Spleen (tissue), 13 donors: ENCODE measurements around the gene CHRND. TPM values are rescaled to one million over a fixed set of nuclear protein-coding genes. Genes with fewer than 3 reads are reported as not detected.
A peak's percentile ranks its signal among the peaks of the same experiment; 100 is the strongest.

Experiments used
- DNase-seq: peaks from one replicate; pipeline ENCODE4 v3.0.0-alpha.2; 2020
- H3K27ac ChIP-seq, 8 donors: fragments of 200-600 bp; sonication (generic) in 7 of 8; 1 replicate in 4 of 8; 2 replicates in 4 of 8; pipeline versions ENCODE4 v1.5.0 to v1.8.0; 2016 to 2021; ENCODE audit warnings: inconsistent platforms in 4 of 8, mild to moderate bottlenecking in 4 of 8, moderate library complexity in 1 of 8
- H3K27me3 ChIP-seq, 7 donors: fragments of 200-600 bp; sonication (generic) in 6 of 7; replicated peaks in 1 of 7; 1 replicate in 4 of 7; 2 replicates in 3 of 7; pipeline versions ENCODE4 v1.5.0 to v1.8.0; 2016 to 2021; ENCODE audit warnings: inconsistent platforms in 3 of 7, mild to moderate bottlenecking in 1 of 7
- H3K36me3 ChIP-seq, 6 donors: fragments of 200-600 bp; sonication (generic) in 5 of 6; 1 replicate in 4 of 6; 2 replicates in 2 of 6; pipeline versions ENCODE4 v1.5.0 to v1.8.0; 2016 to 2021; ENCODE audit warnings: inconsistent platforms in 2 of 6
- H3K4me1 ChIP-seq, 6 donors: fragments of 200-600 bp; sonication (generic) in 5 of 6; 1 replicate in 3 of 6; 2 replicates in 3 of 6; pipeline versions ENCODE4 v1.5.0 to v1.8.0; 2016 to 2021; ENCODE audit warnings: inconsistent platforms in 3 of 6
- H3K4me3 ChIP-seq, 8 donors: fragments of 200-600 bp; sonication (generic) in 7 of 8; 1 replicate in 4 of 8; 2 replicates in 4 of 8; pipeline versions ENCODE4 v1.5.0 to v1.8.0; 2016 to 2021; ENCODE audit warnings: inconsistent platforms in 4 of 8, mild to moderate bottlenecking in 4 of 8, moderate library complexity in 2 of 8
- H3K9me3 ChIP-seq, 8 donors: fragments of 200-600 bp; sonication (generic) in 7 of 8; 1 replicate in 4 of 8; 2 replicates in 4 of 8; pipeline versions ENCODE4 v1.5.0 to v1.8.0; 2016 to 2021; ENCODE audit warnings: inconsistent platforms in 4 of 8
- POLR2A ChIP-seq, 3 donors: fragments of 450-650 bp; IDR thresholded peaks; one replicate each; pipeline ENCODE4 v1.5.1; 2017; ENCODE audit warnings: antibody characterized with exemption in 3 of 3, mild to moderate bottlenecking in 1 of 3
- POLR2AphosphoS5 ChIP-seq, 3 donors: sonication (generic); formaldehyde crosslinking; IDR thresholded peaks; one replicate each; pipeline ENCODE4 v1.5.1; 2017; ENCODE audit warnings: antibody characterized with exemption in 3 of 3
- WGBS, 5 donors: extraction: QIAGEN DNeasy Blood & Tissue Kit in 3 of 5; methylation state at CpG; one replicate each; pipeline versions ENCODE4 v1.1.5 to v1.1.7; 2013 to 2018; 5-methylcytosine and 5-hydroxymethylcytosine counted together
- intact Hi-C: fragments of 100-400 bp; cut with DNase I; formaldehyde crosslinking; loops from one replicate; pipeline ENCODE4 v1.15.0; 2023; ENCODE audit warnings: low total_unique reads
- long read RNA-seq, 2 donors: transcript quantifications; one replicate each; lab custom pipeline, GENCODE V29; 2026
- polyA plus RNA-seq, 3 donors: library from polyadenylated mRNA; stranded (reverse); fragments of 200-250 nt; gene quantifications; one replicate each; pipeline ENCODE4 v1.2.1, GENCODE V29; 2013
- total RNA-seq, 7 donors: library from RNA; depleted of rRNA in 3 of 7; stranded (reverse); fragments of >200 nt in 3 of 7; fragmentation: NEBNext Ultra II Directional in 4 of 7; extraction: Animal tissue kit (Norgen Biotek cat#: 25700) in 4 of 7; gene quantifications; one replicate each; pipeline versions ENCODE4 v1.1.0 to v1.2.1, GENCODE V29; 2016 to 2021
- TF ChIP-seq, protein P1 (sequence below), 11 experiments: fragments of 200-600 bp in 7 of 11; fragments of 450-650 bp in 4 of 11; sonication (generic) in 4 of 11; IDR thresholded peaks in 8 of 11; conservative IDR thresholded peaks in 3 of 11; 1 replicate in 7 of 11; 2 replicates in 4 of 11; pipeline versions ENCODE4 v1.4.0 to v1.8.0; 2016 to 2021; ENCODE audit warnings: antibody characterized with exemption in 11 of 11, inconsistent platforms in 4 of 11, mild to moderate bottlenecking in 1 of 11
- donor health status: healthy with polysubstance abuse.
- donor health status: DM: no; HTN: no; CAD: no; lungs with moderate emphysema.
- donor health status: DM: no; HTN: no; CAD: no.
- donor health status: Bipolar disorder and iron deficiency.
- donor health status: healthy.
- donor health status: DM: no; HTN: no; CAD: no.
- donor health status: DM: yes; HTN: yes; CAD: no.

CHRND gene
- total RNA-seq (under 1 TPM in 1 of 7 donors, not detected in 6; 0.32 TPM), polyA plus RNA-seq (not detected)
- long read RNA-seq, donor 1: 0 reads
- long read RNA-seq, donor 2: 0 reads

DNA sequence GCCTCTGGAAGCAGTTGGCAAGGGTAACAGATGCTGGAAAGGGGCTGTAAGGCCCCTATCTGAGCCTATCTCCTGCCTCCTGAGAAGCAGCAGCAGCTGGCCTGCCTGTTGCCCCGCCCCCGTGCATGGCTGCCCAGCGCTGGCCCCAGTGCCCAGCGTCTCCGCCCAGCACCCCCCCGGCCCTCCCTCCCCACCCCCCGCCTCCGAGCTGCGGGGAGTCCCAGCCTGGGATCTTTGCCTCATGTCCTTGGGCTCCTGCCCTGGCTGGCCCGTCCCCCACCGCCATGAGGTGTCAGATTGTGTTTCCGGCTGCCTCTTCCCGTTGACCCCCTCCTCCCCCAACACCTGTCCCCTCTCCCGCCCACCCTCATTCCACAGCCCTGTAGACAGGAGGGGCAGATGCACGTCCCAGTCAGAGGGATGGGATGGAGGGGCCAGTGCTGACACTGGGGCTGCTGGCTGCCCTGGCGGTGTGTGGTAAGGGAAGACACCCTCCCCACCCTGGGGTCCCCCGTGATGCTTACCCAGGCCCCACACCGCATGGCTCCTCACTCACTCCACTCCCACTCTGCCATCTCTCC lies at the start of gene CHRND:
TSS of gene CHRND (plus strand) at position 370 of the 581 bp plus-strand sequence. CDS start at position 426, 56 bp downstream.
- Histone ChIP-seq H3K27ac (no peak within 1 kb of the TSS), H3K36me3 (no peaks in the 10 kb centered on the region), H3K4me3 (no peak within 1 kb of the TSS), H3K4me1 (peaks cover 10 to 37% (median 32%) of the 10 kb centered on the region in 6 donors), H3K27me3 (peaks cover 12 to 100% (median 52%) of the 10 kb centered on the region in 7 donors), H3K9me3 (no peaks in the 10 kb centered on the region)
- TF ChIP-seq, protein P1, sequence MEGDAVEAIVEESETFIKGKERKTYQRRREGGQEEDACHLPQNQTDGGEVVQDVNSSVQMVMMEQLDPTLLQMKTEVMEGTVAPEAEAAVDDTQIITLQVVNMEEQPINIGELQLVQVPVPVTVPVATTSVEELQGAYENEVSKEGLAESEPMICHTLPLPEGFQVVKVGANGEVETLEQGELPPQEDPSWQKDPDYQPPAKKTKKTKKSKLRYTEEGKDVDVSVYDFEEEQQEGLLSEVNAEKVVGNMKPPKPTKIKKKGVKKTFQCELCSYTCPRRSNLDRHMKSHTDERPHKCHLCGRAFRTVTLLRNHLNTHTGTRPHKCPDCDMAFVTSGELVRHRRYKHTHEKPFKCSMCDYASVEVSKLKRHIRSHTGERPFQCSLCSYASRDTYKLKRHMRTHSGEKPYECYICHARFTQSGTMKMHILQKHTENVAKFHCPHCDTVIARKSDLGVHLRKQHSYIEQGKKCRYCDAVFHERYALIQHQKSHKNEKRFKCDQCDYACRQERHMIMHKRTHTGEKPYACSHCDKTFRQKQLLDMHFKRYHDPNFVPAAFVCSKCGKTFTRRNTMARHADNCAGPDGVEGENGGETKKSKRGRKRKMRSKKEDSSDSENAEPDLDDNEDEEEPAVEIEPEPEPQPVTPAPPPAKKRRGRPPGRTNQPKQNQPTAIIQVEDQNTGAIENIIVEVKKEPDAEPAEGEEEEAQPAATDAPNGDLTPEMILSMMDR (IDR thresholded peaks at IDR 0.05 in 8 of 11, conservative IDR thresholded peaks at IDR 0.05 in 3 of 11): no peak
- TF ChIP-seq POLR2A (IDR thresholded peaks at IDR 0.05) (no peak), POLR2AphosphoS5 (IDR thresholded peaks at IDR 0.05) (no peak)
- intact Hi-C loops: loop anchor here (10.0 kb wide), 1 partner anchor 71 kb away; the partner anchor contains the start of gene ALPI
- WGBS, 5 donors: 18 to 44% (median 23%) methylated on average over 4 to 18 of the region's 18 CpGs
- no peak for DNase-seq

DNA sequence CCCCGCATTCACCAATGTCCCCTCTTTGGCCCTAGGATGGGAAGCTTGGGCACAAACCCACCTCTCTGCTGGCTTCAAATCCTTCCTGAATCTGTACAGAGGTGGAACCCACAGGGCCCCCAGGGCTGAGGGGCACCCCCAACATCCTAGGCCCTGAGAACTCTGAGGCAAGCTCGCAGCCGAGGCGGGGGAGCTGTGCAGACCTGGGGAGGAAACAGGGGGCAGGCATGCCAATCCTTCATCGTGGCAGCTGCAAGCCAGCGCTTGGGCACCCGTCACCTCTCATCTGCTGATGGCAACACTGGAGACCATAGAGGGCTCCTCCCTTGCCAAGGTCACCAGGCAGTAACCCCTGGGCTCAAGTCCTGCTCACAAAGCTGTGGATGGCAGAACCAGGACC lies 49.2 kb upstream of the CHRND start:
- no peak overlapping the region for H3K27ac ChIP-seq
- no peaks in the 10 kb centered on the region for H3K4me1 ChIP-seq
- TF ChIP-seq POLR2A (IDR thresholded peaks at IDR 0.05): no peak
- TF ChIP-seq POLR2AphosphoS5 (IDR thresholded peaks at IDR 0.05): no peak
- TF ChIP-seq, protein P1 (IDR thresholded peaks at IDR 0.05 in 8 of 11, conservative IDR thresholded peaks at IDR 0.05 in 3 of 11): no peak
- peaks cover 0 to 68% (median 0%) of the 10 kb centered on the region in 7 donors for H3K27me3 ChIP-seq
- no peaks in the 10 kb centered on the region for H3K36me3 ChIP-seq
- no peak overlapping the region for H3K4me3 ChIP-seq
- intact Hi-C loops: no loop called here
- H3K9me3 ChIP-seq: peaks cover 0 to 15% (median 10%) of the 10 kb centered on the region in 8 donors
- DNase-seq: peak; percentile 62
- 89 to 94% (median 91%) methylated on average over 3 to 7 of the region's 7 CpGs for WGBS, 5 donors

DNA sequence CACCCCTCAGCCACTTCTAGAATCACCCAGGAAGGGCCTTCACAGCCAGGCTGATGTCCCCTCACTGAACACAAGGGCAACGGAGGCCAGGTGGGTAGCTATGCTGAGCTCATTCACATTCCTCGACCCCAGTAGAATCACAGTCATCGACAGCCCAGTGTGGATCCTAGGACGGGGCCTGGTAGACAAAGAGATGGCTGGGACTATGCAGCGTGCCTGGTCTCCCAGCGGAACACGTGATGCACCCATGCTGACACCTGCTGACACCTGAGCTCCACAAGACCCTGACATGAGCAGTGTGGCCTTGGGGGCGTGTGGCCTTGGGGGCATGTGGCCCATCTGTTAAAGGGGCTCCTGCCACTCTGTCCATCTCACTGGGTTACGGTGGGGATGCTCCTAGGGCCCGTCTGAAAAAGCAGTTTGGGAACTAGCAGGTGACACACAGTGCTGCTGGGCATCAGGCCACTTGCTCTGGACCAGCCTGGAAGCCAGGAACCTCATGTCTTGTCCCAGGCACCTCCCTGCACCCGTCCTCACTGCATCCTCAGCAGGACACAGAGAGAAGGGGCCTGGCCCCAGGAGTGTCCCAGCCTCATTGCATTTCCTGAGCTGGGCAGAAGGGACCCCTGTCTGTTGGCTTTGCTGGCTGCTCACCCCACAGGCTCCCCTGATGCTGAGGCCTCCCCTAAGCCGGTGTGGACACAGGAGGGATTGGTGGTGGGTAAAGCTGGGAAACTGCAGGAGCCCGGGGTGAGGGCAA lies 48.0 kb upstream of the CHRND start:
- H3K27ac ChIP-seq: no peak overlapping the region
- WGBS, 5 donors: 86 to 92% (median 89%) methylated on average over 12 to 13 of the region's 13 CpGs
- peak; percentile 67 for DNase-seq
- H3K4me3 ChIP-seq: no peak overlapping the region
- H3K4me1 ChIP-seq: no peaks in the 10 kb centered on the region
- no peaks in the 10 kb centered on the region for H3K36me3 ChIP-seq
- intact Hi-C loops: no loop called here
- TF ChIP-seq, protein P1 (IDR thresholded peaks at IDR 0.05 in 8 of 11, conservative IDR thresholded peaks at IDR 0.05 in 3 of 11): no peak
- TF ChIP-seq POLR2AphosphoS5 (IDR thresholded peaks at IDR 0.05) (no peak), POLR2A (IDR thresholded peaks at IDR 0.05) (no peak)
- peaks cover 0 to 79% (median 0%) of the 10 kb centered on the region in 7 donors for H3K27me3 ChIP-seq
- peaks cover 0 to 5% (median 0%) of the 10 kb centered on the region in 8 donors for H3K9me3 ChIP-seq
